ENCODE measurements around the gene ORC1.

Gene ORC1

GRCh38 chr1:52341655-52342260, 62.5 kb downstream of the ORC1 start:
- TF ChIP-seq, protein P1, sequence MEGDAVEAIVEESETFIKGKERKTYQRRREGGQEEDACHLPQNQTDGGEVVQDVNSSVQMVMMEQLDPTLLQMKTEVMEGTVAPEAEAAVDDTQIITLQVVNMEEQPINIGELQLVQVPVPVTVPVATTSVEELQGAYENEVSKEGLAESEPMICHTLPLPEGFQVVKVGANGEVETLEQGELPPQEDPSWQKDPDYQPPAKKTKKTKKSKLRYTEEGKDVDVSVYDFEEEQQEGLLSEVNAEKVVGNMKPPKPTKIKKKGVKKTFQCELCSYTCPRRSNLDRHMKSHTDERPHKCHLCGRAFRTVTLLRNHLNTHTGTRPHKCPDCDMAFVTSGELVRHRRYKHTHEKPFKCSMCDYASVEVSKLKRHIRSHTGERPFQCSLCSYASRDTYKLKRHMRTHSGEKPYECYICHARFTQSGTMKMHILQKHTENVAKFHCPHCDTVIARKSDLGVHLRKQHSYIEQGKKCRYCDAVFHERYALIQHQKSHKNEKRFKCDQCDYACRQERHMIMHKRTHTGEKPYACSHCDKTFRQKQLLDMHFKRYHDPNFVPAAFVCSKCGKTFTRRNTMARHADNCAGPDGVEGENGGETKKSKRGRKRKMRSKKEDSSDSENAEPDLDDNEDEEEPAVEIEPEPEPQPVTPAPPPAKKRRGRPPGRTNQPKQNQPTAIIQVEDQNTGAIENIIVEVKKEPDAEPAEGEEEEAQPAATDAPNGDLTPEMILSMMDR (IDR thresholded peaks at IDR 0.05; ENCODE audit: insufficient read depth, low read length, poor library complexity, severe bottlenecking): no peak
- no peaks in the 10 kb centered on the region for H3K27me3 ChIP-seq (replicated peaks; ENCODE audit: control insufficient read depth, insufficient read depth, low read length)
- DNase-seq (ENCODE audit: extremely low read depth, insufficient read length): no peak
- no peak overlapping the region for H3K4me3 ChIP-seq (replicated peaks; ENCODE audit: low read depth, low read length)
- no peaks in the 10 kb centered on the region for H3K36me3 ChIP-seq (ENCODE audit: control insufficient read depth, insufficient read depth, low read length)

DNA sequence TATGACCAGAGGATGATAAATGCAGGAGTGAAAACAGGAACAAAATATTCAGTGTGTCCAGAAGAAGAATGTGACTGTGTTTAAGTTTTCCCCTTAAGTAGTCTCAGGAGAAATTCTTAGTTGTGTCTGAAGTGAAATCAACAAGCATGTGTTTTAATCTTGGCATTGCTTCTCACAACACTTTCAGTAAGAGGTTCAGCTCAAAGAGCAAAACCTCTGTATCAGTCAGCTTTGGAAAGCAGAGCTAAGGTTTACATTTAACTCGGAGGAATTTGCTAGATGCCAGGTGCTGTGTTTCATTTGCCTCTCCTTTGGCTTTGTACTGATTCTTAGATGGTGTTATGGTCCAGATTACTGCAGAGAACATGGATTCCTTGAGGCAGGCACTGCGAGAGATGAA, 66.8 kb downstream of the ORC1 start:
- H3K4me3 ChIP-seq (replicated peaks; ENCODE audit: low read depth, low read length): no peak overlapping the region
- DNase-seq (ENCODE audit: extremely low read depth, insufficient read length): no peak
- H3K27me3 ChIP-seq (replicated peaks; ENCODE audit: control insufficient read depth, insufficient read depth, low read length): no peaks in the 10 kb centered on the region
- TF ChIP-seq, protein P1 (IDR thresholded peaks at IDR 0.05; ENCODE audit: insufficient read depth, low read length, poor library complexity, severe bottlenecking): no peak
- H3K36me3 ChIP-seq (ENCODE audit: control insufficient read depth, insufficient read depth, low read length): no peaks in the 10 kb centered on the region

- no peaks in the 10 kb centered on the region for H3K36me3 ChIP-seq (ENCODE audit: control insufficient read depth, insufficient read depth, low read length)
- H3K4me3 ChIP-seq (replicated peaks; ENCODE audit: low read depth, low read length): no peak overlapping the region
- TF ChIP-seq, protein P1 (IDR thresholded peaks at IDR 0.05; ENCODE audit: insufficient read depth, low read length, poor library complexity, severe bottlenecking): no peak
- no peak for DNase-seq (ENCODE audit: extremely low read depth, insufficient read length)
- no peaks in the 10 kb centered on the region for H3K27me3 ChIP-seq (replicated peaks; ENCODE audit: control insufficient read depth, insufficient read depth, low read length)
Observed at GRCh38 chr1:52334906-52335528, 69.2 kb downstream of the ORC1 start.

DNA sequence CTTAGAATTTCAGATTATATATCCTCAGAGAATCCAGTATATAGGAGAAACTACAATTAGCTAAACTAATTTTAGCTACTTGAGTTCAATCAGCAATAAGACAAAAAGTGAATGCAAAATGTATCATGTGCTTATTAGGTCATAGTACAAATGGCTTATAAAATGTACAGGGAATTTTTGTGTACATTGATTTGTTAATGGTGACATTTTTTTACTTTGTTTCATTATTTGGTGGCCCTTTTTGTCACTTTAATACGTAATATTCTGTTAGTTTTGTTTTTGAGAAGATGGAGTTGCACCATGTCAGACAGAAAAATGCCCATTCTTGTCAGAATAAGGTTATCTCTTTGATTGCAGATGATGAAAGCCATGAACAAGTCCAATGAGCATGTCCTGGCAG, 71.8 kb downstream of the ORC1 start:
- DNase-seq (ENCODE audit: extremely low read depth, insufficient read length): no peak
- Histone ChIP-seq H3K4me3 (replicated peaks; ENCODE audit: low read depth, low read length) (no peak overlapping the region), H3K27me3 (replicated peaks; ENCODE audit: control insufficient read depth, insufficient read depth, low read length) (no peaks in the 10 kb centered on the region), H3K36me3 (ENCODE audit: control insufficient read depth, insufficient read depth, low read length) (no peaks in the 10 kb centered on the region)
- TF ChIP-seq, protein P1 (IDR thresholded peaks at IDR 0.05; ENCODE audit: insufficient read depth, low read length, poor library complexity, severe bottlenecking): no peak

GRCh38 chr1:52328615-52329014, 75.6 kb downstream of the ORC1 start:
- no peak for DNase-seq (ENCODE audit: extremely low read depth, insufficient read length)
- Histone ChIP-seq H3K4me3 (replicated peaks; ENCODE audit: low read depth, low read length) (no peak overlapping the region), H3K36me3 (ENCODE audit: control insufficient read depth, insufficient read depth, low read length) (no peaks in the 10 kb centered on the region), H3K27me3 (replicated peaks; ENCODE audit: control insufficient read depth, insufficient read depth, low read length) (no peaks in the 10 kb centered on the region)
- TF ChIP-seq, protein P1 (IDR thresholded peaks at IDR 0.05; ENCODE audit: insufficient read depth, low read length, poor library complexity, severe bottlenecking): no peak
